Measurements from ENCODE around the gene TRIO. TPM values are rescaled to one million over a fixed set of nuclear protein-coding genes. Genes with fewer than 3 reads are reported as not detected.

TRIO gene
- total RNA-seq, 1 experiment from 2014 or later, result 99.6 TPM

DNA sequence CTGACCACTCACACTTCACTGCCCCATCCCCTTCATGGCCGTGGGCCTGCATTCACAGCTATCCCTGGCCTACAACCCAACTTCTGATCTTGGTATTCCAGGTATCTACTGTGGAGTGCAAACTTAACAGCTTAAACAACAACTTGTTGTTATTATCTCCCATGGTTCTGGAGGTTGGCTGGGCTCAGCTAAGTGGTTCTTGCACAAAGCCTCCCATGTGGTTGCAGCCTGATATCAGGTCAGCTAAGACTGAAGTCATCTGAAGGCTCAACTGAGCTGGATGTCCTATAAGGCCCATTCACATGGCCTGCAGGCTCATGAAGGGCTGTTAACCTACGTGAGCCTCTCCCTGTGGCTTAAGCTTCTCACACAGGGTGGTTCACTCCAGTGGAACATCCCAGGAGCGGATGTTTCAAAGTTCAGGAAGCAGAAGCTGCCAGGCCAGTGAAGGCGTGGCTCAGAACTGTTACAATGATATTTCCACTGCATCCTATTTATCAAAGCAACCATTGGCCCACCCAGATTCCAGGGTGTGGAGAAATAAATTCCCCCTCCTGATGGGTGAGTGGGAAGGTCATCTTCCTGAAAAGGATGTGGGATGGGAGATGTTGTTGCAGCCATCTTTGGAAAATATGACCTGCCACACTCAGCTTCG is 30.0 kb upstream of the TRIO start:
- Histone ChIP-seq H3K27me3 (replicated peaks) (no peaks in the 10 kb centered on the region), H3K36me3 (no peaks in the 10 kb centered on the region), H3K4me3 (no peak overlapping the region), H3K9me3 (replicated peaks) (no peaks in the 10 kb centered on the region), H3K27ac (no peak overlapping the region), H3K4me1 (replicated peaks) (peaks cover 15% of the 10 kb centered on the region)
- DNase-seq (ENCODE audit: low read depth in 1 of 2, low spot score in 2 of 2), result no peak

DNA sequence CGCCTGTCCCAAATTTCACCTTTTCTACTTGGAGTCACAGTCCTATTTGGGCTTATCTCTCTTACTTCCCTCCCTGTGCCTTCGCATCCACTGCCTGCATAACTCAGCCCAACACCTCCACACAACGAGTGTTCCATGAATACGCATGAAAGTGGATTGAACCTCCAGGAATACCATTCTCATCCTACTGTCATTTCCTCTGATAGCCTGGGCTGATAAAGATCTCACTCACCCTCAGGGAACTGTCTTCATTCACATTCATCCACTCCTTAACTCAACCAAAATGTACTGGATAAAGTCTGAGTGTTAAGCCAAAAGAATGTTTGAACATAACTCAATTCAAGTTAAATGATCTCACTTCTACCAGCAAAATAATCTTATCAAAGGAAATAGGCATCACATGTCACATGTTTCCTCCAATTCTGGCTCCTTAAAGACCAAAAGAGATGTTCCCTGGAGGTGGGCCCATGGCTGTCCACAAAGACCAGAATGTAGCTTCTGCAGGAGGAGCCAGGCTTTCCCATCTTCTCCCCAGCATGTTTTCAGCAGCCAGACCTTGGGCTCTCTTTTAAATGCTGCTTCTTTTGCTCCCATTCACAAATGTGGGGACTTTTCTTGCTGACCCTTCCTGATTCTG is 28.4 kb upstream of the TRIO start:
- H3K27me3 ChIP-seq (replicated peaks), result no peaks in the 10 kb centered on the region
- H3K36me3 ChIP-seq, result no peaks in the 10 kb centered on the region
- H3K9me3 ChIP-seq (replicated peaks), result no peaks in the 10 kb centered on the region
- H3K27ac ChIP-seq, result no peak overlapping the region
- H3K4me3 ChIP-seq, result no peak overlapping the region
- H3K4me1 ChIP-seq (replicated peaks), result peaks cover 9% of the 10 kb centered on the region
- DNase-seq (ENCODE audit: low read depth in 1 of 2, low spot score in 2 of 2), result no peak

- H3K9me3 ChIP-seq (replicated peaks), result no peaks in the 10 kb centered on the region
- H3K27ac ChIP-seq, result no peak overlapping the region
- no peaks in the 10 kb centered on the region for H3K27me3 ChIP-seq (replicated peaks)
- DNase-seq (ENCODE audit: low read depth in 1 of 2, low spot score in 2 of 2), result no peak
- no peaks in the 10 kb centered on the region for H3K36me3 ChIP-seq
- H3K4me1 ChIP-seq (replicated peaks), result peaks cover 9% of the 10 kb centered on the region
- H3K4me3 ChIP-seq, result no peak overlapping the region
These were observed 27.7 kb upstream of the TRIO start for GRCh38 chr5:14115323-14115895.

DNA sequence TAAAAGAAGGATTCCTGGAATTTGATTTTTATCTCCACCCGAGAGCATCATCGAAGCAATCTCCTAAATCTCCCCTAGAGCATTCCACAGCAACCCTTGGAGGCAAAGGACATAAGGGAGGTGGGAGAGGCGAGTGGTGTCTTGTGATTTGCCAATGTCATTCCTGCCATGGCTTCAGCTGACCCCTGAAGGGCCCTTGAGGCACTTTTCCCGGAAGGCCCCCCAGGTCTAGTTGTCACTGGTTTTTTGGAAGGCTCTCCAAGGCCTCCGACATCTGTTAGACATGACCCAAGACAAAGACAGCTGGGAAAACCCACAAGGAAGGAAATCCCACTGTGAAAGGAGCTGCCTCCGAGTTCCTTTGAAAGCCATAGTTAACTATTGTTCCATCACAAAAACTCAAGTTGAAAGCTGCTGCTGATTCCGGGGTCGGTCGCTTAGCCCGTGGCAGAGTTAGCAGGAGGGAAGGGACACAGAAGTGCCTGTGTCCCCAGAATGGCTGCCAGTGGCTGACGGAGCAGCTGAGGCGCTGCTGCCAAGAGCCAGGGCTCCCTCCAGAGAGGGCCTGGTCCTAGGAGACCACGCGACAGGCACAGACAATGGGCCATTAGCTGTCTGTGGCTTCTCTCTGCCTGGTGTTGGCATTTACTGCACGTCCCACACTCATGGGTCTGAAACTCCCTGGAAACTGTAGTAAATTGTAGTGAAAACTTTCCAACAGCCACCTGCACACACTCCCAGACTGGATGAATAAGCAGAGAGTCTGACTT is 24.4 kb upstream of the TRIO start:
- Histone ChIP-seq H3K4me3 (no peak overlapping the region), H3K4me1 (replicated peaks) (peaks cover 9% of the 10 kb centered on the region), H3K36me3 (no peaks in the 10 kb centered on the region), H3K27me3 (replicated peaks) (no peaks in the 10 kb centered on the region), H3K9me3 (replicated peaks) (no peaks in the 10 kb centered on the region), H3K27ac (no peak overlapping the region)
- DNase-seq (ENCODE audit: low read depth in 1 of 2, low spot score in 2 of 2), result peak in 1 of 2 experiments; percentile 20

- Histone ChIP-seq H3K27ac (no peak overlapping the region), H3K9me3 (replicated peaks) (no peaks in the 10 kb centered on the region), H3K36me3 (no peaks in the 10 kb centered on the region), H3K27me3 (replicated peaks) (no peaks in the 10 kb centered on the region), H3K4me3 (no peak overlapping the region), H3K4me1 (replicated peaks) (peaks cover 9% of the 10 kb centered on the region)
- no peak for DNase-seq (ENCODE audit: low read depth in 1 of 2, low spot score in 2 of 2)
These were observed 23.0 kb upstream of the TRIO start for GRCh38 chr5:14120176-14120575.

DNA sequence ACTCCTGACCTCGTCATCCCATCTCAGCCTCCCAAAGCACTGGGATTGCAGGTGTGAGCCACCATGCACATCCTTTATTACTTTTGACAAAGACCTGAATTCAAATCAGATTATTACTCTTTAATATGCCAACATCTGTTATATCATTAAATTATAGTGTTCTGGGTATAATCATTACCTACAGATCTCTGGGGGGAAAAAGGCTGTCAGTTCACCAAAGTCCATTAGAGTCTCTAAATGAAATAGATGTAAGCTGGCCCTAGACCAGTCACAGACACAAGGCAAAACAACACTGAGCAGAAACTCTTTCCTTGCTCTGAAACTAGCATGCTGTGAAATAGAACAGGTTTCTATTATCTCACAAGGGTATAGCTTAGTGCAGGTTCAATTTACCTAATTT is 21.6 kb upstream of the TRIO start:
- no peaks in the 10 kb centered on the region for H3K27me3 ChIP-seq (replicated peaks)
- H3K4me1 ChIP-seq (replicated peaks), result peaks cover 9% of the 10 kb centered on the region
- H3K36me3 ChIP-seq, result no peaks in the 10 kb centered on the region
- H3K9me3 ChIP-seq (replicated peaks), result no peaks in the 10 kb centered on the region
- H3K27ac ChIP-seq, result no peak overlapping the region
- H3K4me3 ChIP-seq, result no peak overlapping the region
- no peak for DNase-seq (ENCODE audit: low read depth in 1 of 2, low spot score in 2 of 2)

GRCh38 chr5:14122089-14122488 is 21.1 kb upstream of the TRIO start:
- no peak for DNase-seq (ENCODE audit: low read depth in 1 of 2, low spot score in 2 of 2)
- no peak overlapping the region for H3K27ac ChIP-seq
- no peaks in the 10 kb centered on the region for H3K36me3 ChIP-seq
- no peaks in the 10 kb centered on the region for H3K9me3 ChIP-seq (replicated peaks)
- no peak overlapping the region for H3K4me3 ChIP-seq
- H3K27me3 ChIP-seq (replicated peaks), result no peaks in the 10 kb centered on the region
- peaks cover 9% of the 10 kb centered on the region for H3K4me1 ChIP-seq (replicated peaks)

DNA sequence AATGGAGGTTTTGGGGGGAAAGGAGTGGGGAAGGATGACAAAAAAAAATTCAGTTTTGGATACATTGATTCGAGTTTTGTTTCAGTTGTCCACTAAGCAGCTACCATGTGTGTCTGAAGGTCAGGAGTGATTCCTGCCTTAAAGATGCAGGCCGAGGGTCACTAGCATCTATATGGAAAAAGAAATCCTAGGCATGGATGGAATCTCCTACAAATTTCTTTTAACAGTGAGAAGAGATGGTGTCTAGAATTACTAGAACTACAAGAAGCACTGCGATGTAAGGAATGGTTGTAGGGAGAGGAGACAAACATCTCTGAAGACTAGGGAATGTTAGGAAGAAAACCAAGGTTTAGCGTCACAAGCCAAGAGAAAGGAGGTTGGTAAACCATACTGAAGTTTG is 19.6 kb upstream of the TRIO start:
- H3K4me1 ChIP-seq (replicated peaks), result peaks cover 6% of the 10 kb centered on the region

DNA sequence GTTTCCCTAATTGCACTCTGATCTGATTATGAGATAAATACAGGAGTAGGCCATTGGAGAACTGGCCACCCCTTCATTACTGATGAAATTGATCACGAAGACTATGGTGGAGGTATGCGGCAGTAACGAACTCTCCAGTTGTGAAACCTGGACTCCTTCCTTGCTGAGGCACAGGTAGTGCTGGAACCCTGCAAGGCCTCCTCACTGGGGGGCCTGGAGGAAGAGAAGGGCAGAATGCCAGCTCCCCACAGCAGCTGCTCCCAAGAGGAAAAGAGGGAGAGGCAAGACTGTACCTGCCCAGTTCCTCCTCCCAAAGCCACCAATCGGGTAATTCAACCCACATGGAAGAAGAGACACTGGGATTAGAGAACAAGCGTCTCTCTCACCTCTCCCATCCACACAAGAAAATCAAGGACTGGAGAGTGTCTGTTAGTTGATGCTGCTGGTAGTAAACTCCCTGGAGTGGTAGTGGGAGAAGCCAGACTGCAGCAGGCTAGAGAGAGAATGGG is 19.1 kb upstream of the TRIO start:
- DNase-seq (ENCODE audit: low read depth in 1 of 2, low spot score in 2 of 2), result no peak
- no peaks in the 10 kb centered on the region for H3K27me3 ChIP-seq (replicated peaks)
- H3K9me3 ChIP-seq (replicated peaks), result no peaks in the 10 kb centered on the region
- no peak overlapping the region for H3K4me3 ChIP-seq
- H3K36me3 ChIP-seq, result no peaks in the 10 kb centered on the region
- no peak overlapping the region for H3K27ac ChIP-seq
- H3K4me1 ChIP-seq (replicated peaks), result peaks cover under 1% of the 10 kb centered on the region

More for the DNA sequence above, 19.6 kb upstream of the TRIO start:
- DNase-seq (ENCODE audit: low read depth in 1 of 2, low spot score in 2 of 2), result no peak
- no peak overlapping the region for H3K27ac ChIP-seq
- H3K27me3 ChIP-seq (replicated peaks), result no peaks in the 10 kb centered on the region
- H3K4me3 ChIP-seq, result no peak overlapping the region
- H3K9me3 ChIP-seq (replicated peaks), result no peaks in the 10 kb centered on the region
- H3K36me3 ChIP-seq, result no peaks in the 10 kb centered on the region

- Histone ChIP-seq H3K27ac (no peak overlapping the region), H3K27me3 (replicated peaks) (no peaks in the 10 kb centered on the region), H3K9me3 (replicated peaks) (no peaks in the 10 kb centered on the region), H3K4me3 (no peak overlapping the region), H3K4me1 (replicated peaks) (no peaks in the 10 kb centered on the region), H3K36me3 (no peaks in the 10 kb centered on the region)
- DNase-seq (ENCODE audit: low read depth in 1 of 2, low spot score in 2 of 2), result no peak
These were observed 17.9 kb upstream of the TRIO start for GRCh38 chr5:14125262-14125661.

- Histone ChIP-seq H3K36me3 (no peaks in the 10 kb centered on the region; the same call in 1 of the 2 replicates), H3K9me3 (replicated peaks) (no peaks in the 10 kb centered on the region), H3K27me3 (replicated peaks) (no peaks in the 10 kb centered on the region), H3K4me1 (replicated peaks) (no peaks in the 10 kb centered on the region), H3K4me3 (no peak overlapping the region), H3K27ac (no peak overlapping the region)
- DNase-seq (ENCODE audit: low read depth in 1 of 2, low spot score in 2 of 2), result no peak
These were observed 15.6 kb upstream of the TRIO start for GRCh38 chr5:14127587-14127986.

GRCh38 chr5:14128079-14128478 is 15.1 kb upstream of the TRIO start:
- H3K9me3 ChIP-seq (replicated peaks), result no peaks in the 10 kb centered on the region
- DNase-seq (ENCODE audit: low read depth in 1 of 2, low spot score in 2 of 2), result no peak
- no peaks in the 10 kb centered on the region for H3K4me1 ChIP-seq (replicated peaks)
- H3K4me3 ChIP-seq, result no peak overlapping the region
- H3K36me3 ChIP-seq, result no peaks in the 10 kb centered on the region; the same call in 1 of the 2 replicates
- no peaks in the 10 kb centered on the region for H3K27me3 ChIP-seq (replicated peaks)
- no peak overlapping the region for H3K27ac ChIP-seq

DNA sequence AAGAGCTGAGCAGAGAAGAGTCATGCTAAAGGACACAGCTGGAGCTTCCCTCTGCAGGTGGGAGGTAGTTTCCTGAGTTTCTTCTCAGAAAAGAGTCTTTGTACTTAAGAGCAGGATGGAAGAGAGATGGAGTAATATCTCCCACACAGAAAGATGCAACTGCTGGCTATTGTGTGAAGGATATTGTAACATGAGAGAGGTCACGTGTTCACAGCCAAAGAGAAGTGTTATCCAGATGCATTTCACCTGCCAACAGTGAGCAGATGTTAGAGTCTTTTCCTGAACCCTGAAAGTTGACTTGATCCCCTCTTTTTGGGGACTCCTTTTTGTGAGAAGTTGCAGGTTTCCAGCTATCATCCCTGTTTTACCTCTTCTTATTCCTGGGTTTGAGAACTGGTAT is 14.0 kb upstream of the TRIO start:
- Histone ChIP-seq H3K4me3 (no peak overlapping the region), H3K36me3 (no peaks in the 10 kb centered on the region; the same call in 1 of the 2 replicates), H3K27me3 (replicated peaks) (no peaks in the 10 kb centered on the region), H3K9me3 (replicated peaks) (no peaks in the 10 kb centered on the region), H3K27ac (no peak overlapping the region), H3K4me1 (replicated peaks) (peaks cover 1% of the 10 kb centered on the region; the same call in 1 of the 2 replicates)
- DNase-seq (ENCODE audit: low read depth in 1 of 2, low spot score in 2 of 2), result no peak
